ENCODE data around the gene CTSS.

DNA sequence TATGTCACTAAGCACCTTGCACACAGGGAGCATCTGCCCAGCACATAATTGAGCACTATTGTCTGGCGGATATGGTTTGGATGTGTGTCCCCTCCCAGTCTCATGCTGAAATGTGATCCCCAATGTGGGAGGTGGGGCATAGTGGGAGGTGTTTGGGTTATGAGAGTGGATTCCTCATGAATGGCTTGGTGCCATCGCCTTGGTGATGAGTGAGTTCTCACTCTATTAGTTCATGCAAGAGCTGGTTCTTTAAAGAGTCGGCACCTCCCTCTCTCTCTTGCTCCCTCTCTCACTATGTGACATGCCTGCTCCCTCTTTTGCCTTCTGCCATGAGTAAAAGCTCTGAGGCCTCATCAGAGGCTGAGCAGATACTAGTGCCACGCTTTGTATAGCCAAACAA lies 32.9 kb upstream of the CTSS start:
- TF ChIP-seq, protein P1, sequence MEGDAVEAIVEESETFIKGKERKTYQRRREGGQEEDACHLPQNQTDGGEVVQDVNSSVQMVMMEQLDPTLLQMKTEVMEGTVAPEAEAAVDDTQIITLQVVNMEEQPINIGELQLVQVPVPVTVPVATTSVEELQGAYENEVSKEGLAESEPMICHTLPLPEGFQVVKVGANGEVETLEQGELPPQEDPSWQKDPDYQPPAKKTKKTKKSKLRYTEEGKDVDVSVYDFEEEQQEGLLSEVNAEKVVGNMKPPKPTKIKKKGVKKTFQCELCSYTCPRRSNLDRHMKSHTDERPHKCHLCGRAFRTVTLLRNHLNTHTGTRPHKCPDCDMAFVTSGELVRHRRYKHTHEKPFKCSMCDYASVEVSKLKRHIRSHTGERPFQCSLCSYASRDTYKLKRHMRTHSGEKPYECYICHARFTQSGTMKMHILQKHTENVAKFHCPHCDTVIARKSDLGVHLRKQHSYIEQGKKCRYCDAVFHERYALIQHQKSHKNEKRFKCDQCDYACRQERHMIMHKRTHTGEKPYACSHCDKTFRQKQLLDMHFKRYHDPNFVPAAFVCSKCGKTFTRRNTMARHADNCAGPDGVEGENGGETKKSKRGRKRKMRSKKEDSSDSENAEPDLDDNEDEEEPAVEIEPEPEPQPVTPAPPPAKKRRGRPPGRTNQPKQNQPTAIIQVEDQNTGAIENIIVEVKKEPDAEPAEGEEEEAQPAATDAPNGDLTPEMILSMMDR (IDR thresholded peaks at IDR 0.05), result no peak
- no peak for TF ChIP-seq POLR2A (IDR thresholded peaks at IDR 0.05)
